HG03095 (cell line): ENCODE results near the gene TPGS2.
"Not testable (repeated sequence)": the region's sequence is repeated elsewhere in the genome, so short reads cannot be mapped to it uniquely, and the experiment has no call there.

Source experiments
- ATAC-seq: cut with Tn5 transposase; IDR thresholded peaks from one replicate; pipeline ENCODE4 v1.9.1; 2021; ENCODE audit warnings: moderate library complexity; ENCODE audit not compliant: unreplicated experiment

TPGS2 gene

DNA sequence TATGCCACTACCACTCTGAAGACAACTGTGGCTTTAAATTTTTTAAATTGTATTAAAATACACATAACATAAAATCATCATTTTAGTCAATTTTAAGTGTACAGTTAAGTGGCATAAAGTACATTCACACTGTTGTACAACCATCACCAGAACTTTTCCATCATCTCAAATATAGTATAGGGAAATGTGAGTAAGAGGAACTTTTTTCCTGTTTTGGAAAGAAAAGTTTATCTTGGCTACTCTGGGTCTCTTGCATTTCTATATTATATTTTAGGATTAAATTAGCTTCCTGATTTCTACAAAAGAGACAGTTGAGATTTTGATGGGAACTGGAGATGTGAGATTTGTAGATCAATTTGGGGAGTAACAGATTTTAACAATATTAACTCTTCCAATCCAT, 3.3 kb downstream of the TPGS2 start:
- ATAC-seq, result no peak

DNA sequence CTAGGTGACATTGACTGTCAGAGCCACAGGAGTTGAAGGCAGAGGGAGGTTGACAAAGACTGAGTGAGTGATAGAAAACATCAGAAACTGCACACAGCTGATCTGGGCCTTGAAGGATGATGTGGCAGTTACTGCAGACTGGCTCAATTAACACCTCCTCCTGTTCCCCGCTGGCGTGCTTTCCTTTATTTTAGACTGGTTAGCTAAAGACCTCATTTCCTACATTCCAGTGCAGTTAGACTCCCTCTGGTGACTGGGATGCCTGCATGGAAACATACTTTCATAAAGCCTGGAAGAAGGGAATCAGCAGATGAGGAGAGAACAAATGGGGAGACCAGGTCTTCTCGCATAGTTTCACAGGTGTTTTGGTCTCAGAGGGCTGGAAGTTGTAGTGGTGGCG, 7.1 kb downstream of the TPGS2 start:
- ATAC-seq, result no peak

DNA sequence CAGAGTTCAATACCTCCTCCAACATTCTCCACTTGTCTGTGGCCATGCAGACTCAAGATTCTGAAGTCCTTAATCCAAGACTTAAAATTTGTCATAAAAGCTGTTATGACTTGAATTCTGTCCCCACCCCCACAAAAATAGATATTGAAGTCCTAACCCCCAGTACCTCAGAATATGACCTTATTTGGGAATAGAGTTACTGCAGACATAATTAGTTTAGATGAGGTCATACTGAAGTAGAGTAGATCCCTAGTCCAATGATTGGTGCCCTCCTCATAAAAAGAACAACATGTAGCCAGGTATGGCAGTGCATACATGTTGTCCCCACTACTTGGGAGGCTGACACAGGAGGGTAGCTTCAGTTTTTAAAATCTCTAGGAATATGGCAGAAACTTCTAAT, 9.2 kb downstream of the TPGS2 start:
- ATAC-seq, result no peak

DNA sequence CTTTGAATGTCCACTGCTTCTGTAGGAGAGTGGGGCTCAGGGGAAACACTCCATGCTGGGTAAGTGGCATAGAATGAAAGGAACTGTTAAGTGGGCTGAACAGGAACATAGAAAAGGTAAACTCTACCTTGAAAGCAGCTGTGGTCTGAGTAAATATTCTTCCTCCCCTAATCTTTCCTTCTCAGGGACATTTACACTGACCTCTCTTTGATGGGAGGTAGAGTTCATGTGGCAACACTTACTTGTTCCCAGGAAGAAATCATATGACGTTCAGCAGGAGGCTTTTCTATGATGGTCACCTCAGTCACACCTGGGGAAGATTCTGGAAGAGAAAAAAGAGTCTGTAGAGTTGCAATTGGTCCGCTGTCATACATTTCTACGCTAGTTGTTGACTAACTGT, 10.2 kb downstream of the TPGS2 start:
- ATAC-seq, result no peak

DNA sequence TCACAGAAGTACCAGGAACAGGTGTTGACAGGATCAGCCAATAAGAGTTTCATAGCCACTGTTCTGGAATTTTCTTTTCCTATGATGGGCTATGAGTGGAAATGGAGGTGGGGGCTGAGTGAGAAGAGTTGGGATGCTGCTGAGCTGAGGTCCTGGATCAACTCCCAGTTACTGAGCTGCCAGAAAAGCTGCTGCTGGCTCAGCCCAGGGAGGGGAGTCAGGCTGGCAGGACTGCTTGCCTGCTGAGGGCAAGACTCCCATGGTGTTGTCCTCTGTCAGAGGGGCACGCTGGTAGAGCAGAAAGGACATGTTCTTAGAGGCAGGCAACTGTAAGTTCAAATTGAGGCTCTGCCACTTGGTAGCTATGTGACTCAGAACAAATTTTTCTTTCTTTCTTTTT, 11.8 kb downstream of the TPGS2 start:
- ATAC-seq, result no peak

DNA sequence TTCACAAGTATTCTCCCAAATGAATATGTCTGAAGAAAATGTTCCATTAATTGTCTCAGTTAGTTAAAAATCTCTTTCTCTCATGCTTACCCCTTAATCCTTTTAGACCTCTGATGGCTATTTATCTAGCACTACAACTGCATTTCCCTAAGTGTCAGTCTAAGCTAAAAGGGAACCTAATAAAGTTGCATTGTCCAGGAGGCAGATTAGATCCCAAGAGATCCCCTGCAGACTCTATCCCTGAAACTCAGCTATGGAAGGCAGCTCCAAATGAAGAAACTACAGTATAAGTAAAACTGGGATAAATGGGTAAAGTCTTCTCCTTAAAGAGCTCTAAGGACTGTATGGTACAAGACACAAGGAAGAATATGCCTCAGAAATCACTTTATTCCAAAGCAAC, 12.7 kb downstream of the TPGS2 start:
- ATAC-seq, result not testable (repeated sequence)

DNA sequence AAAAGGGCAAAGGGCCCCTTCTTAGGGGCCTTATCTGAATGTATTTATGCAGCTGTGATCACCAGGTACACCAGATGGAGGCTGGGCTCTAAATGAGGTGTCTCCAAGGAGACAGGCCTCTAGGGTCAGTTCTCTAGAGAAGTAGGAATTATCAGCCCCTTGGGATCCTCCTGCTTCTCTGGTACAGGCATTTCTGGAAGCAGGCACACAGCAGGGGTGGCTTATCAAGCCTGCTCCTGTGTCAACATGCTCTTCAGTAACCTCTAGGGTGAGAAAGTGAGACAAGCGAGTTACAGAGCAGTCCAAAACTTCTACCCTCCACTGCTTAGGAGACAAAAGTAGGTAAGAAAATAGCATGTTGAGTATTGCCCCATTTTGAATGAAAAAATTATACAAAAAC, 13.8 kb downstream of the TPGS2 start:
- ATAC-seq, result no peak

DNA sequence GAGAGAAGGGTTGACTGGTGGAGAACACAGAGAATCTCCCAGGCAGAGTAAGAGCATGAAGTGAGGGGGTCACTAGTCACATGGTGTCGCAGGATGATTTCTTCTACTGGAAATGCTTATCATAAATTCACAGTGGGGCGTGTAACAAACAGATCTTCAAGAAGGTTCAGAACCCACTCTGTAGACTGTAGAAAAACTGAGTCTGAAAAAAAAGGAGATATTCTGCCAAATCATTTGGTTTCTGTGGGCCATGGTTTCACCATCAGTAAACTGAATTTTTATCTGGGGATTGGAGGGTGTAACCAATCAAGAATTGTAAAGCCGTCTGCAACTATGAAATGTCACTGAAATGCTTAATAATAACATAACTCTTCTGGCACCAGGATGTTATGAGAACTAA, 15.0 kb downstream of the TPGS2 start:
- no peak for ATAC-seq

DNA sequence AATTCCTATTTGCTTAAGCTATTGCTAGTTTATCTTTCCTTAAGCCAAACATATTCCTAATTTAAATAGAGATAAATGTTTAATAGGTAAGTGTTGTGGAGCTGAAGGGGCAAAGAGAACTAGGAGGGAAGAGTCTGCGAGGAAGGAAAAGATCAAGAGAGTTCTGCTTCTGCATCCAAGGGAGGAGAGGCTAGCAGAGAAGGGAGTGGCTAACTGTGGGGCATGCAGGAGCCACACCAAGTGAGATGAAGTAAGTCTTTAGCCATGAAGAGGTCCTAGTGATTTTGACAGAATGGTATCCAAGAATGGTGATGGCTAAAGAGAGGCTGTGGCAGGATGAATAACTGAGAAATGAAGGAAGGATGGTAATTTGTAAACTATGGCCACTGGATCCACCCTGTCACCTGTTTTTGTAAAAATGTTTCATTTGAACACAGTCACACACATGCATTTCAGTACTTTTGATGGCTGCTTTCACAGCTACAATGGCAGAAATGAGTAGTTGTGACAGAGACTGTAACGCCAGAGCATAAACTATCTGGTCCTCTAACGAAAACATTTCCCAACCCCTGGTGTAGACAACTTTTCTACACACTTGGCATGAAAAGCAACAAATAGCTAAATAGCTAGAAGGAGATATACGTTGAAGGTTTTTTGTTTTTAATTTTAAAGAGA, 15.6 kb downstream of the TPGS2 start:
- no peak for ATAC-seq

DNA sequence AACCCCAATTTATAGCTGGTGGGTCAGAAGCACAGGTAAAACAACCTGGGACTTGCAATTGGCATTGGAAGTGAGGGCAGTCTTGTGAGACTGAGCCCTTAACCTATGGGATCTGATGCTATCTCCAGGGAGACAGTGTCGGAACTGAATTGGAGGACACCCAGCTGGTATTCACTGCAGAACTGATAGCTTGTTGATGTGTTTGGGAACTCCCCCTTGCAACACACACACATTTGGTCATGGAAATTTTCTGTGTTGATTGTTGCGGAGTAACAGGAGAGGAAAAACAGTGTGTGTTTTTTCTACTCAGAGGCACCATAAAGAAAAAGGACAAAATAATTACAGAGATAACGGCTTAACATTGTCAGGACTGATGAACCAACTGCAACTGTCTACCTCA, 16.1 kb downstream of the TPGS2 start:
- ATAC-seq, result no peak

DNA sequence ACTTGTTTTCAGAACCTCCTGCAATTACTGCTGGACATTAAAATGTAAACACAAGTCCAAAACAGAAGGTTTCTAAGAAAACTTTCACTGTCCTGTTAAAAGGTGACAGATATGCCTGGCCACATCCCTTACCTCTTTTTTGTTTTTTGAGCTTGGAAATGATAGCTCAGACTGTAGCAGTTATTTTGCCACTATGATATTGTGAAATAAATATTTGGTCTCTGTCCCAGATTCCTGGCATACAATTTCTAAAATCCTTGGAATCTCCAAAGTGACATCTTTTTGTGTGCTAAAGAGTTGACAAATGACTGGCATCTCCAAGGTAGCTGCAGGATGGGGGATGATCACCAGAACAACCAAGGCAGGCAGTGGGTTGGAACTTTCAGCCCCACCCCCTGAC, 16.8 kb downstream of the TPGS2 start:
- no peak for ATAC-seq

DNA sequence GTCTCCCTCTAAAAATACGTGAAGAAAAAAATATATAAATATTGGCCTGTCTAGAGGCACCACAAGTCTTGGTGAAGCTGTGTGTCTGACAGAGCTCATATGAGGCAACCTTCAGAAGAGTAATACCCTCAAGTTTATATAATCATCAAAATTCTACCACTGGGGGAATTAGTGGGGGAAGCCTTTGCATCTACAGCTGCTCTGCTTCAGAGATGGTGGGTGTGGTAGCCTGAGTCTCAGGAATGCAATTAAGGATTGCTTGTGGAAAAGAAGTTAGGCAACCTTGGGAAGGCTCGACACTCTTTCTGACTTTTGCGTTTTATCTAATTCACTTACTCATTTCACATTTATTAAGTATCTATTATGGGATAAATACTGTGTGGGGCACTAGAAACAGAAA, 17.4 kb downstream of the TPGS2 start:
- no peak for ATAC-seq

DNA sequence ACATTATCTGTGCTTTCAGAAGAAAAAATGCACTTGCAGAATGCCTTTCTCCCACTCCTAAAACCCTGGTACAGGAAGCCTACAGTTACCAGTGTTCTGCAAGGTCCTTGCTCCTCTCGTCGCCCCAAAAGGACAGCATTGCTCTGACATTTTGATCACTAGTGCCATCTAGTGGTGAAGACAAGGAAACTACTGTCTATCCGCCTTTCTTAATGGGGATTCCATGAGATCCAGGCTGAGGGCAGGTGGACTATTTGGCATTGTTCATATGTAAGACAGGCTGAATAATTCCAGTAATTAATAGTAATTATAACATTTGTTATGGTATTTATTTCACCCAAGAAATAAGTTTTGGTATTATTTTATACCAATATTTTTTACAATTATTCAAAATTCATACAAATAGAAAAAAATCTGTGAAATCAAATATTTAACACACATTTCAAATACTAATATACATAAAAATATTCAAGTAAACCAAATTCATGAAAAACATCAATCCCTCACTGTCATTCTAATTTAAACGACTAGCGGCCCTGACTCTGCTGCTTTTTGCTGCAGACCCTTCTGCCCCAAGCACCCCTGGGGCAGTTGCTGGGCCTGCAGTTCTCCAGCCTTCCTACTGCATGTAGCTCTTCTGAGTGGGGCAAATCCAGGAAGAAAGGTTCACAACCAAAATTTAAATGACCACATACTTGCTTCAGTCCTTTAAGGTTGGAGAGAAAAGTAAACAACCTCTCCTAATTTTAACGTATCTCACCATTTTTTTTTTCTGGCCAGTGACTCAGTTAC, 19.0 kb downstream of the TPGS2 start:
- peak; percentile 95 for ATAC-seq

DNA sequence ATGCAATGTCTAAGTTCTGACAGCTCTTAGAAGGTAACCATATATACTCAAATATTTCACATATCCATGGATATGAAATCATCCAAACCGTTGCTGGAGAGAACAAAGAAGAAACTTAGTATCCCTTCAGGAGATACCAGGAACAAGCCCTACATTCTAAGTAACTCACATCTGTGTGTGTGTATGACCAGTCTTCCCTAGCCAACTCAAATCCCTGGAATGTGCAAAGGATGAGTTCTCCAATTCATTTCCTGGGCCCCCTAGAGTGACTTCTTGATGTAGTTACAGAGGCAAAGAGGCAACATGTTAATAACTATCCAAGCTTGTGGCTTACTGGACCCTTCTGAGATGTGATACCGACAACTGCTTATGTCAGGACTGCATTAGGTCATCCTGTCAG, 20.1 kb downstream of the TPGS2 start:
- no peak for ATAC-seq

DNA sequence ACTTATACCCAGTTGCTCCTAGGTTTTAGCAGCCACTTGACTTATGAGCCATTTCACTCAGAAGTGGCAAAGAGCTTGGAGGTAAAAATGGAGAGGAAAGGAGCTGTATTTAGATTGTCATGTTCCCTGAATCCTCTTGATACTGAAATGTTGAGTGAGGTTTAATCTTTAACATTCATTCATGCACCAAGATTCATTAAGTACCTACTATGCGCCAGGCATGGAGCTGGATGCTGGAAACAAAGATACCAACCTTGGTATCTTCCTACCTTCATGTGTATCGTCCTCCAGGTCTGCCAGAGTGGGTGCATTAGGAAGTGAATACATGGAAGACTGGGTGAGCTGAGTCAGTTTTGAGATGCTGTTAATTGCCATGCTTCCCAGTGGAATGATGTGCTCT, 23.7 kb downstream of the TPGS2 start:
- ATAC-seq, result no peak

DNA sequence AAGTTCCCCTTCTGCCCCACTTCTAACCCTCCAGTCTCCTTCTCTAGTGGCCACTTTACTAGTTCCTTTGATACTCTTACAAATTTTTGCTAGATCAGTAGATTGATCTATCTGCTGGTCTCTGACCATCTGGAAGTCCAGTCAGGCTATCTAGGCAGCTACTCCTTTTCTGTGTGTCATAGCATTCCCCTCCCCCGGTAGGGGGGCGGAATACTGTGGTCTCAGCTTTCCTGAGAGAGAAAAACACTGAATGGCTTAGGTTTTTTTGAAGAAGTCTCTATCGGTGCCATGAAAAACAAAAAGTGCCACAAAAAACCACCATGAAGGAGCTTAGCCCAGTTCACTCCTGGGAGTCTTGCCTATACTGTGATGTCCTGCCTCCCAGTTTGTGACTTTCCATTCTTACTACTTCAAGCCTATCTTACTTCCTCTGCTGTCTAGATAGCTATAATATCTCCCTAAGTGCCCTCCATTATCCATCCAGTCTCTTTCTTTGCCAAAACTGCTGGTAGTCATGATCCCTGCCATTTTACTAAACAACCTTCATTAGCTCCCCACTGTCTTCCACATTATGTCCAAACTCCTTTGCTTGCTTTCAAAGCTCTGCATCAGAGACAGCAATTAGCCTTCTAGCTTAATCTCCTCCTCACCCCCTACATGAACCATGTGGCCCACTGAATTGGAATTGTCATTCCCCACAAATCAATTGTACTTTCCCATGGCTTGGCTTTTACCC, 29.9 kb downstream of the TPGS2 start:
- no peak for ATAC-seq

DNA sequence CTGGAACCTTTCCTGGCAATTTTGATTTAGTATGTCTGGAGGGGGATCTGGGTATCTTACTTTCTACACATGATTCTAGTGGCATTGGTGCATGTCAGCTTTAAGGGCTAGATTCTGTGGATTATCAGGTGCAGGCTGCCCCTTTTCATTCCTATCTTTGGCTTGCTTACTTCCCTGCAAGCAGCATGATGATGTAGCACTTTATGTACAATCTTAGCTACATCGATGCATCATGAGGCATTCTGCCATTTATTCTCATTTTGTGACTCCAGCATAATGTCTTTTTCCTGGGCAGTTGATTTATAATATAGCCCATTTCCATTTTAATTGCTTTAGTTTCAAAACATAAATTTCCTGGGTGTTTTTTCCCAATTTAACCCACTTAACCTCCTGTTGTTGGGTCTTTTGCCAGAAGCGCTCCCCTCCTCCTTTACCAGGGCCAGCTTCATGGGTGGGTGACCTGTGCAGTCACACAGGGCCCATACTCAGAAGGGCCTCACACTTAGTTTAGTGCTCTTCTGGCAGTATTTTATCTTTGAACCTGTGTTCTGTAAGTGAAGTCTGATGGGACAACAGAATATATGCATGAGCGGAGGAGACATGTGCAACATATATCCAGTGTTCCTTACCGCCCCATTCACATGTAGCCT, 36.0 kb downstream of the TPGS2 start:
- ATAC-seq, result no peak

DNA sequence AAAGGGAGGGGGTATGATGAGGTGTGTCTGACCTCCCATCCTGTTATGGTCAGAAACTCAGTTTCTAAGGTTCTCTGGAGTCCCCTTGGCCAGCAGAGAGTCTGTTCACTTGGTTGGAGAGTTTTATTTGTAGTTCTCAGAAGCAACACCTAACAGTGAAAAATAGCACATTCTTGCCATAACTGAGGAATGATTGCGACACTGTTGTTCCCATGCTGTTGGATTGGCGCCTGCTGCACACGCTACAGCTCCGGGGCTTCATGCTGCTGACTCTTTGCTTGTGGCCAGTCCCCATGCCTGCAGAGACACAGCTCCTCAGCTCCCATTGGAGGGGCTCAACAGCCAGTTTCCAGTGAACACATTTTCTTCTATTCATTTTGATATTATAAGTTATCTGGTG, 42.1 kb downstream of the TPGS2 start:
- ATAC-seq, result no peak

DNA sequence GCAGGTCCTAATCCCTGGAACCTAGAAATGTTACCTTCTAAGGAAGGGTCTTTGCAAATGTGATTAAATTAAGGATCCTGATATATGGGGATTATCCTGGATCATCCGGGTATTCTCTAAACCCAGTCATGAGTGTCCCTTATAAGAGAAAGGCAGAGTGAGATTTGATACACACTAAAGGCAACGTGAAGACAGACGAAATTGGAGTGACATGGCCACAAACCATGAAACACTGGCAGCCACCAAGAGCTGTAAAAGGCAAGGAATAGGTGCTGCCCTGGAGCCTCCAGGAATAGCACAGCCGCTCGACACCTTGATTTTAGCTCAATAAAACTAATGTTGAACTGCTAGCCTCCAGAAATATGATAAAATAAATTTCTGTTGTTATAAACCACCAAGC, 45.0 kb downstream of the TPGS2 start:
- no peak for ATAC-seq

DNA sequence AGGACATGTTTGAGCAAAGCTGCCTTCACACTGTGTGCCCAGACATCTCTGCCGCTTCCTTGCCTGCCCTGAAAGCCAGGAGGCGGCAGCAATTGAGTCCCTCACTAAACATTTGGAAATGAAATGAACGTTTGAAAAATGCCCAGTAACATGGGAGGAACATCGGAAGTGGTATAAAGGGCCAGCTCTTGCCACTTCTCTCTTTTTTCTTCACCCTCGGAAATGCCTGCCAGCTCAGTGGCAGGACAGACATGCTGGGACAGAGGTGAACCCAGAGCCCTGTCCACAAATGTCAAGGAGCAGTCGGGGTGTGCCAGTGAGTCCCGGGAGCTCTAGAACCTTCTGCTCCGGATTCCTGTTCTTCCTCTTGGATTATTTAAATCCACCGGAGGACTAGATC, 46.1 kb downstream of the TPGS2 start:
- no peak for ATAC-seq

DNA sequence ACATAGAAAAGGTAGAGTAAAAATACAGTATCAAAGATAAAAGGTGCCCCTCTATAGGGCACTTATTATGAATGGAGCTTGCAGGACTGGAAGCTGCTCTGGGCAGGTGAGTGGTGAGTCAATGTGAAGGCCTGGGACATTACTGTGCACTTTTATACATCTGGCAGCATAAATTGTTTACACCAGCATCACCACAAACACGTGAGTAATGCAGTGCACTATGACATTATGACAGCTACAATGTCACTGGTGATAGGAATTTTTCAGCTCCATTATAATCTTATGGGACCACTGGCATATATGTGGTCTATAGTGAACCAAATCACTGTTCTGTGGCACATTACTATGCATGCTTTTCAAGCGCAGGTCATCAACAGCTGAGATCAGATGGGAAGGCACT, 48.1 kb downstream of the TPGS2 start:
- ATAC-seq, result no peak

DNA sequence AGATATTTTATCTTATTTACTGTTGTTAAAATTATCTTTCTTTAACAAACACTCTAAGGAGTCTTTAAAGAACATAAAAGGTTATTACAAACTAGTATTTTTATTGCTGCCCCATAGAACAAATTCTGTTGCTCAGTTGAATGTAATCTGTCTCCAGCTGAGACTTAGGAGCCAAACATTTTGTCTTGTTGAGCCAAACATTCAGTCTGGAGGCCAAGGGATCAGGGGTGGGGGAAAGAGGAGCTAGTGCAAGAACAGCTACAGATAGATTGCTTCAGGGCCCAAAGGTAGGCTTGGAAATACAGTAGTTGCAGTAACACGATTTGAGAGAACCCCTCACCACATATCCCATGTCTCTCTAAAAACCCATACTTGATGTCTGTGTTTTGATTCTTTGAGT, 51.2 kb downstream of the TPGS2 start:
- no peak for ATAC-seq
